HG03469 (cell line): Measurements from ENCODE around the gene GRM1.

Experiments used
- ATAC-seq: cut with Tn5 transposase; IDR thresholded peaks from one replicate; pipeline ENCODE4 v1.9.1; 2021; ENCODE audit warnings: mild to moderate bottlenecking, moderate library complexity, moderate number of reproducible peaks; ENCODE audit not compliant: unreplicated experiment

The GRM1 gene

GRCh38 chr6:146434732-146435390 is 406.0 kb downstream of the GRM1 start:
- ATAC-seq: no peak

GRCh38 chr6:146441907-146442306 is 413.0 kb downstream of the GRM1 start:
- no peak for ATAC-seq

GRCh38 chr6:146444189-146444588 is 415.3 kb downstream of the GRM1 start:
- no peak for ATAC-seq

GRCh38 chr6:146445233-146445632 is 416.4 kb downstream of the GRM1 start:
- no peak for ATAC-seq

- ATAC-seq: no peak
Measured at GRCh38 chr6:146456886-146457285, 428.0 kb downstream of the GRM1 start.

- no peak for ATAC-seq
Measured at GRCh38 chr6:146460941-146461340, 432.1 kb downstream of the GRM1 start.

- ATAC-seq: no peak
Measured at GRCh38 chr6:146470091-146470770, 441.4 kb downstream of the GRM1 start.

- ATAC-seq: no peak
Measured at GRCh38 chr6:146472918-146473317, 444.1 kb downstream of the GRM1 start.

- no peak for ATAC-seq
Measured at GRCh38 chr6:146481527-146481926, 452.7 kb downstream of the GRM1 start.

GRCh38 chr6:146484411-146484810 is 455.5 kb downstream of the GRM1 start:
- no peak for ATAC-seq
